Epidermal melanocyte (primary cell): ENCODE data around the gene KIAA0930.

Experiments used
- DNase-seq: peaks from one replicate; pipeline ENCODE4 v3.0.0; 2011; ENCODE audit warnings: low spot score; ENCODE audit not compliant: insufficient read length

KIAA0930 gene

DNA sequence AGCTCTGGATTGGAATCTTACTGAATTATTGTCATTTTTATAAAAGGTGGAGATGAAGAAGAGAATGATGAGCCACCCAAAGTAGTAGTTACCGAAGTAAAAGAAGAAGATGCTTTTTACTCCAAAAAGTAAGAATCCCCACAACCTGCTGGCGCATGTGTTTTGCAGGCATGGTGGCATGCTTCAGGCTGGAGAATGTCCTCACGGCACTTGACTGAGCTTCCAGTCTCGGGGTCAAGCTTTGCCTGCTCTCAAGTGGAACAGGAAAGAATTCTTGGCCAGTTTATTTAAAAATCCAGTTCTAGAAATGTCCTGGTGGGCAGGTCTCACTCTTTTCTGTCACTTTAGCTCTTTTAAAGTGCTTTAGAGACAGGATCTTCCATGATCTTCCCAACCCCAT is 59.5 kb downstream of the KIAA0930 start:
- DNase-seq, result no peak

DNA sequence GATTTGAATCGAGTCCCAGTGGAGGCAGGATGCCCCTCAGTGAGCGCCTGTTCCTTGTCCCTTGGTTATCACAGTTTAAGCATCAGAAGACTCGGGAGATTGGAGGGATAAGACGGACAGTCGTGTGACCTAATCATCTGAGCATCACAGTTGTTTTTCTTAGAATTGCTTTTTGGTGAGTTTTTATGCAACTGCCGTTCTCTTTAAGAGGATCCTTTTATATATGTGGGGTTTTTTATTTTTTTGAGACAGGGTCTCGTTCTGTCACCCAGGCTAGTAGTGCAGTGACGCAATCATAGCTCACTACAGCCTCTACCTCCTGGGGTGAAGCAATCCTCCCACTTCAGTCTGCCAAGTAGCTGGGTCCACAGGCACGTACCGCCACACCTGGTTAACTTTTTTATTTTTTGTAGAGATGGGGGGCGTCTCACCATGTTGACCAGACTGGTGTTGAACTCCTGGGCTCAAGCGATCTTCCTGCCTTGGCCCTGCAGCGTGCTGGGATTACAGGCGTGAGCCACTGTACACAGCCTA is 60.5 kb downstream of the KIAA0930 start:
- no peak for DNase-seq

DNA sequence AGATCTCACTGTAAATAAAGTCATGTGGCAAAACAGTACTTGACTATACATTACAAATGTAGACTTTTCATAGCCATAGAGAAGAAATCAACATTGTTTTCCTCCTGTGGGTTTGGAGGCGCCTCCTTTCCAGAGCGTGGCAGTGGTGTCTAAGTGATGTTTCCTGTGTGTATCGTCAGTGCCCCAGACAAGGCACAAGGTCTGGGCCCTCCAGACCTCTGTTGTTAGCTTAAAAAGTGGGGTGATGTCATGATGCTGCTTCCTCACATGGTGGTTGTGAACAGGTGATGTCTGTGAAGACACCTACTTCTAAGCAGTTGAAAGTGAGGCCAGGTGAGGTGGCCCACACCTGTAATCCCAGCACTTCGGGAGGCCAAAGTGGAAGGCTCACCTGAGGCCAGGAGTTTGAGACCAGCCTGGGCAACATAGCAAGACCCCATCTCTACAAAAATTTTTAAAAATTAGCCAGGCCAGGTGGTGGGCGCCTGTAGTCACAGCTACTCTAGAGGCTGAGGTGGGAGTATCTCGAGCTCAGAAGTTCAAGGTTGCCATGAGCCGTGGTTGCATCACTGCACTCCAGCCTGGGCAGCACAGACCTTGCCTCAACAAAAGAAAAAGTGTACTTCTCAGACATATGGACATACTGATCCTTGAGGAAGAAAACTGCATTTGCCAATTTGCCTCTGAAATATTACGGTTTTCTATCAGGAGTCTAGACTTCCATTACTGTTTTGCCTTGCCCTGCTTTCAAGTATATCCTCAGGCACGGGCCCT is 61.2 kb downstream of the KIAA0930 start:
- DNase-seq, result no peak

GRCh38 chr22:45172881-45173585 is 67.7 kb downstream of the KIAA0930 start:
- no peak for DNase-seq

- no peak for DNase-seq
Observed at GRCh38 chr22:45171830-45172229, 68.9 kb downstream of the KIAA0930 start.

GRCh38 chr22:45169591-45170466 is 70.9 kb downstream of the KIAA0930 start:
- no peak for DNase-seq

DNA sequence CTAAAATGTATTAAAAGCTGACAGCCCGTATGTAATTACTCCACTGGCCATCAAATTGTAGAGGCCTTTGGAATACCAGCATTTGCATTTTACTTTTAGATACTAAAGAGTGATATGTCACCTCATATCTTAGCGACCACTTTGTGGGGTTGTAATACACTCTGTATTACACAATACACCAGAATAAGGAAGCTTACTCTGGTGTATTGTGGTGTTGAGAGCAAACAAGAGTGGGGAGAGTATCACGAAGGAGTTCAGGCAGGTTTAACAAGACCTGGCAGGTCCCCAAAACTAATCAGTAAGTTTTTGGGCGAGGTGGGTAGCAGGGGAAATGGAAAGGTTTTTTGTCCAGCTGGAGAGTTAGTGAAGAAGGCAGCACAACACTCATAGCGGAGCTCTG is 73.8 kb downstream of the KIAA0930 start:
- DNase-seq, result no peak

- DNase-seq, result no peak
Observed at GRCh38 chr22:45164270-45165088, 76.2 kb downstream of the KIAA0930 start.

DNA sequence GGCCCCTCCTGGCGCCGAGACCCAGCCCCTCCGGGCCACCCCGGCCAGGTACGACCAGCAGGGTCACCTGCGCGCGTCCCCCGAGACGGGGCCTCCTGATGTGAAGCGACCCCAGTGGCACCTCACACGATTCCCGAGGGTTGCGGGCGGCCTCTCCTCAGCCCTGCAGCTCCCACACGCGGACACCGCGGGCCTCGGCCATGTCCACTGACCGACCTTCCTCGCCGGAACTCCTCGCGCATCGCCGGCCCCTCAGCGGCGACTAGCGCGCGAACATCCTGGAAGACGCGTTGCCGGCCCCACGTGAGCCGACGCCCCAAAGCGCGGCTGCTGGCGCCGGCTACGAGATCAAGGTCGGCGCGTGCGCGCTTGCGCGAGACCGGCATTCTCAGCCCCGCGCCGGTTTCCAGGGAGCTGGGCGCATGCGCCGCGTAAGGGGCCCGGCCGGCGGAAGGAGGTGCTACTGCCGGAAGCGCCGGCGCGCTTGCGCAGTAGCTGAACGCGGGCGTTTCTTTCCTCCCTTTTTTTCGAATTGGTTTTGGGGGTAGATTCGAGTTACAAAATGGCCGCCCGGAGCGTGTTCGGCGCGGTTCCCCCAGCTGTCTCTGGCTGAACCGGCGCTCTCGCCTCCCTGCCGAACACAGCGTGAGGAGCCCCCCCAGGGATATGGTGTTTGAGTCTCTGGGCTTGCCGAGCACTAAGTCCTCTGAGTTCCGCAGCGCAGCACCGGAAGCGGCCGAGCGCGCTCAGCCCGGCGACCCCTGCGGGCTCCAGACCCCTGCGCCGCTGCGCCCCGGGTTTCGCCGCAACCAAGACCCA is 77.0 kb downstream of the KIAA0930 start, which contains the start of gene NUP50:
TSS of gene NUP50 (plus strand) at position 475 of the 819 bp plus-strand sequence. CDS start 4,253 bp downstream, outside the sequence.
- peak; percentile 97 for DNase-seq

GRCh38 chr22:45163099-45163450 is 77.6 kb downstream of the KIAA0930 start:
- DNase-seq, result no peak

DNA sequence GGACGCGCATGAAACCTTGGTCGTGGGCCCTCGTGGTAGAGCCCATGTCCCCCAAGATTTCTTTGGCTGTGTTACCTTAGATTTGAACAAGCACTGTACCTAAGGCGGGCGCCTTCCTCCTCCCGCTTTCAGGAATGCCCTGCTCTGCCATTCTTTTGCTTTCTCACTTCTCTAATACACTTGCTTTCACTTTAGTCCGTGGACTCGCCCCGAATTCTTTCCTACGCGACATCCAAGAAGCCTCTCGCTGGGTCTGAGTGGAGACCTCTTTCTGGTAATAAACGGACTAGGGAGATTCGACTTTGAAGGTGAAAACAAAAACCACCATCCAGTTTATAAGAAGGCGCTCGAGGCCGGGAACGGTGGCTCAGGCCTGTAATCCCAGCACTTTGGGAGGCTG is 78.2 kb downstream of the KIAA0930 start:
- DNase-seq, result no peak

DNA sequence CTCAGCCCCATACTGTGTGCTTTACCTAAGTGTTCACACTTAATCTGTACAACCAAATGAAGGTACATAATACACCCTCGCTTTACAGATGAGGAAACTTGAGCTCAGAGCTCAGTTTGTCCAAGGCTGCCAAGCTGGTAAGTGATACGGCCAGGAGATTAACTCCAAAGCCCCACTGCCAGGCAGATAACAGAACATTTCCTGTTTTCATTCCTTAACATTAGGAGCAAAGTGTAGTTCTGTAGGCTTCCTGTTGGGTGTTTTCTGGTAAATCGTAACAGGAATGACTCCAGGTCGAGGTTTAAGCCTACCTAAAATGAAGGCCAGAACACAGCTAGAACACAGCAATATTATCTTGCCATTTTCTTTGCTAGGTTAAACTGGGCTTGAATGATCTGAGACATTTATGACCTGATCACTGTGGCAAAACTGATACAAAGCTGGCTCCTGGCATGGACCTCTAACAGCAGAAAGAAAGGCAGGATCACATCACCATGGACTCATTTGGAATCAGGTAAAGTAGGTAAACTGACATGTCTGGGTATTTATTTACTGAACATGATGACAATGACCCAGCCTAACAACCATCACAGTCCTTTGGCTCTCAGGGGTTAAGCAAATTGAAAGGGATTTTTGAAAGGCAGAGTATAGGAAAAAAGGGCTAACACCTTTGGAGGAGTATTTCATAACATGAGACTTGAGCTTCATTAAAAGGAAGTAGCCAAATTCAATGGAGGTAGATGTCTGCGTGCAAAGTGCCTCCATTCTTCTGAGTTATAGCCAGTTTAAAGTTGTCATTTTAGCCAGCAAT is 80.8 kb downstream of the KIAA0930 start:
- no peak for DNase-seq

- DNase-seq, result no peak
Observed at GRCh38 chr22:45157907-45158306, 82.8 kb downstream of the KIAA0930 start.

- DNase-seq, result no peak
Observed at GRCh38 chr22:45155050-45155840, 85.4 kb downstream of the KIAA0930 start.

- no peak for DNase-seq
Observed at GRCh38 chr22:45154383-45154782, 86.3 kb downstream of the KIAA0930 start.

GRCh38 chr22:45151503-45151902 is 89.2 kb downstream of the KIAA0930 start:
- DNase-seq, result no peak

GRCh38 chr22:45150139-45150538 is 90.6 kb downstream of the KIAA0930 start:
- no peak for DNase-seq

DNA sequence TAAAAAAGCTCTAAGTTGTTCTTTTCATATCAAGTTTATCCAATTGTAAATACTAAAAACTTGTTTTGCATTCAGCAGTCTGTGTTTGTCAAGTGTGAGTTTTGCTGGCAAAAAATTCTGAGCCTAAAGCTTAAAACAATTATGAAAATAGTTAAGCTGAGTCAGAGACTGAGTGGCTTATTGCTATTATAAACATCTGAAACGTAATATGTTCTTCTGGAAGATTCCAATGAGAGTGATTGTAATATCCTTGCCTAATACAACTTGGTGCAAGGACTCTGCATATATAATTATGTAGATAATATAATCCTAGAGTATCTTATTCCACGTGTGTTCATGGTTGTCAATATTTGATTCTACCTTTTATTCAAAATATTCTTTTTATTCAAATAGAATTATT is 91.0 kb downstream of the KIAA0930 start:
- DNase-seq, result no peak
